ENCODE results near the gene GAPDH. TPM values are rescaled to one million over a fixed set of nuclear protein-coding genes. Genes with fewer than 3 reads are reported as not detected.
A peak's percentile ranks its signal among the peaks of the same experiment; 100 is the strongest.
"Not testable (repeated sequence)": the region's sequence is repeated elsewhere in the genome, so short reads cannot be mapped to it uniquely, and the experiment has no call there.

The GAPDH gene
- total RNA-seq, 2 experiments from 2014 or later = 5,133 to 5,396 TPM

- CTCF ChIA-PET = interaction anchor here (0.6 to 1.8 kb wide), 17 partner anchors 21 to 322 kb away, joined by 3 to 11 read pairs (median 4); partner anchors contain the start of genes MRPL51, NOP2, PTMS and VAMP1
- Mint-ChIP-seq H3K27me3 (no peaks in the 10 kb centered on the region), H3K4me1 (peaks cover 45% of the 10 kb centered on the region), H3K27ac (peak overlapping the region; percentile 99), H3K36me3 (peaks cover 84% of the 10 kb centered on the region), H3K4me3 (peak overlapping the region; percentile 92), H3K9me3 (ENCODE audit: low read depth) (no peaks in the 10 kb centered on the region)
- peak; percentile 67 for DNase-seq
- peak; percentile 3 for ATAC-seq
Measured at GRCh38 chr12:6532927-6533652, 1.2 kb upstream of the GAPDH start.

GRCh38 chr12:6533653-6533922, 729 bp upstream of the GAPDH start:
- Mint-ChIP-seq H3K9me3 (ENCODE audit: low read depth) (no peaks in the 10 kb centered on the region), H3K27ac (peak overlapping the region; percentile 99), H3K4me3 (peak overlapping the region; percentile 92), H3K4me1 (peaks cover 49% of the 10 kb centered on the region), H3K27me3 (no peaks in the 10 kb centered on the region), H3K36me3 (peaks cover 85% of the 10 kb centered on the region)
- CTCF ChIA-PET = interaction anchor here (0.6 to 9.6 kb wide), 9 partner anchors 17 to 198 kb away, joined by 4 to 140 read pairs (median 6); partner anchors contain the start of genes IFFO1 and NOP2
- no peak for DNase-seq
- peak; percentile 1 for ATAC-seq

GRCh38 chr12:6534695-6534944, 303 bp downstream of the GAPDH start:
- peak overlapping the region; percentile 99 for H3K27ac Mint-ChIP-seq
- no peaks in the 10 kb centered on the region for H3K9me3 Mint-ChIP-seq (ENCODE audit: low read depth)
- peaks cover 59% of the 10 kb centered on the region for H3K4me1 Mint-ChIP-seq
- H3K27me3 Mint-ChIP-seq = no peaks in the 10 kb centered on the region
- CTCF ChIA-PET = interaction anchor here (0.9 to 9.6 kb wide), 12 partner anchors 8 to 199 kb away, joined by 3 to 140 read pairs (median 4); partner anchors contain the start of genes CD27, IFFO1 and NOP2
- peaks cover 76% of the 10 kb centered on the region for H3K36me3 Mint-ChIP-seq
- H3K4me3 Mint-ChIP-seq = peak overlapping the region; percentile 92
- DNase-seq = no peak
- ATAC-seq = no peak

GRCh38 chr12:6534945-6535696, 804 bp downstream of the GAPDH start:
- H3K4me1 Mint-ChIP-seq = peaks cover 63% of the 10 kb centered on the region
- peaks cover 71% of the 10 kb centered on the region for H3K36me3 Mint-ChIP-seq
- ATAC-seq (peak; percentile 12), DNase-seq (peak; percentile 90)
- H3K27ac Mint-ChIP-seq = peak overlapping the region; percentile 99
- CTCF ChIA-PET = interaction anchor here (0.9 to 9.6 kb wide), 15 partner anchors 8 to 337 kb away, joined by 3 to 140 read pairs (median 4); partner anchors contain the start of genes CD27, IFFO1 and NOP2
- H3K9me3 Mint-ChIP-seq (ENCODE audit: low read depth) = no peaks in the 10 kb centered on the region
- H3K27me3 Mint-ChIP-seq = no peaks in the 10 kb centered on the region
- H3K4me3 Mint-ChIP-seq = peak overlapping the region; percentile 92

GRCh38 chr12:6535697-6535946, 1.3 kb downstream of the GAPDH start:
- Mint-ChIP-seq H3K4me3 (peak overlapping the region; percentile 92), H3K36me3 (peaks cover 66% of the 10 kb centered on the region), H3K27ac (peak overlapping the region; percentile 99), H3K9me3 (ENCODE audit: low read depth) (no peaks in the 10 kb centered on the region), H3K4me1 (peaks cover 63% of the 10 kb centered on the region), H3K27me3 (no peaks in the 10 kb centered on the region)
- CTCF ChIA-PET = interaction anchor here (0.6 to 9.6 kb wide), 15 partner anchors 9 to 337 kb away, joined by 3 to 140 read pairs (median 3); partner anchors contain the start of genes CD27, IFFO1, MRPL51 and NOP2
- ATAC-seq (no peak), DNase-seq (no peak)

GRCh38 chr12:6535960-6536847, 1.9 kb downstream of the GAPDH start:
- peak overlapping the region; percentile 92 for H3K4me3 Mint-ChIP-seq
- ATAC-seq = no peak
- peak overlapping the region; percentile 99 for H3K27ac Mint-ChIP-seq
- H3K4me1 Mint-ChIP-seq = peaks cover 63% of the 10 kb centered on the region
- DNase-seq = no peak
- no peaks in the 10 kb centered on the region for H3K9me3 Mint-ChIP-seq (ENCODE audit: low read depth)
- peaks cover 60% of the 10 kb centered on the region for H3K36me3 Mint-ChIP-seq
- CTCF ChIA-PET = interaction anchor here (0.6 to 9.6 kb wide), 13 partner anchors 15 to 336 kb away, joined by 3 to 140 read pairs (median 3); partner anchors contain the start of genes IFFO1, MRPL51, NOP2 and TAPBPL
- no peaks in the 10 kb centered on the region for H3K27me3 Mint-ChIP-seq

GRCh38 chr12:6536894-6537579, 2.7 kb downstream of the GAPDH start:
- H3K36me3 Mint-ChIP-seq = peaks cover 56% of the 10 kb centered on the region
- DNase-seq (peak; percentile 57), ATAC-seq (no peak)
- peak overlapping the region; percentile 92 for H3K4me3 Mint-ChIP-seq
- peak overlapping the region; percentile 99 for H3K27ac Mint-ChIP-seq
- CTCF ChIA-PET = interaction anchor here (0.6 to 9.6 kb wide), 35 partner anchors 8 to 336 kb away, joined by 3 to 140 read pairs (median 5); partner anchors contain the start of genes IFFO1, MLF2, MRPL51 and NOP2
- H3K4me1 Mint-ChIP-seq = peaks cover 65% of the 10 kb centered on the region
- no peaks in the 10 kb centered on the region for H3K27me3 Mint-ChIP-seq
- no peaks in the 10 kb centered on the region for H3K9me3 Mint-ChIP-seq (ENCODE audit: low read depth)

GRCh38 chr12:6537580-6538419, 3.5 kb downstream of the GAPDH start:
- Mint-ChIP-seq H3K36me3 (peaks cover 48% of the 10 kb centered on the region), H3K4me3 (peak overlapping the region; percentile 92)
- not testable (repeated sequence) for ATAC-seq

GRCh38 chr12:6538420-6539313, 4.3 kb downstream of the GAPDH start:
- H3K36me3 Mint-ChIP-seq = peaks cover 44% of the 10 kb centered on the region
- H3K4me1 Mint-ChIP-seq = peaks cover 54% of the 10 kb centered on the region
- peak overlapping the region; percentile 99 for H3K27ac Mint-ChIP-seq
- H3K4me3 Mint-ChIP-seq = peak overlapping the region; percentile 52
- H3K9me3 Mint-ChIP-seq (ENCODE audit: low read depth) = no peaks in the 10 kb centered on the region
- no peaks in the 10 kb centered on the region for H3K27me3 Mint-ChIP-seq
- peak; percentile 50 for DNase-seq
- CTCF ChIA-PET = interaction anchor here (0.8 to 9.6 kb wide), 34 partner anchors 12 to 295 kb away, joined by 3 to 140 read pairs (median 6); partner anchors contain the start of genes IFFO1, MLF2, MRPL51 and NOP2
- no peak for ATAC-seq

More at GRCh38 chr12:6537580-6538419, 3.5 kb downstream of the GAPDH start:
- DNase-seq = peak; percentile 93
- Mint-ChIP-seq H3K4me1 (peaks cover 58% of the 10 kb centered on the region), H3K27ac (peak overlapping the region; percentile 99)
- CTCF ChIA-PET = interaction anchor here (0.6 to 9.6 kb wide), 39 partner anchors 9 to 335 kb away, joined by 3 to 140 read pairs (median 5); partner anchors contain the start of genes IFFO1, MLF2, MRPL51 and NOP2
- H3K27me3 Mint-ChIP-seq; H3K9me3 Mint-ChIP-seq (ENCODE audit: low read depth): not testable (repeated sequence)

GRCh38 chr12:6539314-6539682, 5.0 kb downstream of the GAPDH start:
- Mint-ChIP-seq H3K27ac (peak overlapping the region; percentile 99), H3K4me3 (peak overlapping the region; percentile 9), H3K9me3 (ENCODE audit: low read depth) (no peaks in the 10 kb centered on the region), H3K4me1 (peaks cover 54% of the 10 kb centered on the region), H3K27me3 (no peaks in the 10 kb centered on the region), H3K36me3 (peaks cover 42% of the 10 kb centered on the region)
- CTCF ChIA-PET = interaction anchor here (0.7 to 9.6 kb wide), 18 partner anchors 11 to 207 kb away, joined by 3 to 140 read pairs (median 4); partner anchors contain the start of genes IFFO1, MRPL51, NOP2 and VAMP1
- DNase-seq = no peak
- ATAC-seq = no peak

GRCh38 chr12:6539707-6540134, 5.4 kb downstream of the GAPDH start:
- CTCF ChIA-PET = interaction anchor here (0.7 to 9.6 kb wide), 18 partner anchors 11 to 207 kb away, joined by 3 to 140 read pairs (median 4); partner anchors contain the start of genes IFFO1 and VAMP1
- peaks cover 54% of the 10 kb centered on the region for H3K4me1 Mint-ChIP-seq
- no peak for ATAC-seq
- peak overlapping the region; percentile 99 for H3K27ac Mint-ChIP-seq
- peak overlapping the region; percentile 26 for H3K4me3 Mint-ChIP-seq
- no peaks in the 10 kb centered on the region for H3K27me3 Mint-ChIP-seq
- no peaks in the 10 kb centered on the region for H3K9me3 Mint-ChIP-seq (ENCODE audit: low read depth)
- no peak for DNase-seq
- peaks cover 43% of the 10 kb centered on the region for H3K36me3 Mint-ChIP-seq
